ENCODE results near the gene JPH3.
"Not testable (repeated sequence)": the region's sequence is repeated elsewhere in the genome, so short reads cannot be mapped to it uniquely, and the experiment has no call there.

Gene JPH3

GRCh38 chr16:87575027-87575804, 27.1 kb upstream of the JPH3 start:
- DNase-seq: no peak

GRCh38 chr16:87576171-87576570, 26.1 kb upstream of the JPH3 start:
- no peak for DNase-seq

GRCh38 chr16:87578142-87578930, 24.0 kb upstream of the JPH3 start:
- DNase-seq: not testable (repeated sequence)

GRCh38 chr16:87579691-87580090, 22.6 kb upstream of the JPH3 start:
- DNase-seq: no peak

GRCh38 chr16:87580855-87581261, 21.4 kb upstream of the JPH3 start:
- DNase-seq: no peak

GRCh38 chr16:87581857-87582215, 20.5 kb upstream of the JPH3 start:
- DNase-seq: no peak

- DNase-seq: no peak
Measured at GRCh38 chr16:87582216-87582965, 19.9 kb upstream of the JPH3 start.

- no peak for DNase-seq
Measured at GRCh38 chr16:87582966-87583325, 19.4 kb upstream of the JPH3 start.

- no peak for DNase-seq
Measured at GRCh38 chr16:87583453-87584131, 18.7 kb upstream of the JPH3 start.

GRCh38 chr16:87584271-87584670, 18.0 kb upstream of the JPH3 start:
- no peak for DNase-seq

GRCh38 chr16:87584975-87585374, 17.3 kb upstream of the JPH3 start:
- DNase-seq: no peak

- no peak for DNase-seq
Measured at GRCh38 chr16:87585442-87586200, 16.7 kb upstream of the JPH3 start.

GRCh38 chr16:87586201-87586782, 16.0 kb upstream of the JPH3 start:
- no peak for DNase-seq

GRCh38 chr16:87587636-87588035, 14.7 kb upstream of the JPH3 start:
- no peak for DNase-seq

GRCh38 chr16:87592018-87592712, 10.1 kb upstream of the JPH3 start:
- DNase-seq: no peak

- DNase-seq: no peak
Measured at GRCh38 chr16:87593710-87594258, 8.5 kb upstream of the JPH3 start.

- DNase-seq: no peak
Measured at GRCh38 chr16:87595712-87596111, 6.6 kb upstream of the JPH3 start.

GRCh38 chr16:87597324-87597830, 4.9 kb upstream of the JPH3 start:
- no peak for DNase-seq

- no peak for DNase-seq
Measured at GRCh38 chr16:87598431-87598830, 3.9 kb upstream of the JPH3 start.

- no peak for DNase-seq
Measured at GRCh38 chr16:87600246-87600645, 2.1 kb upstream of the JPH3 start.
